Activated CD4-positive, alpha-beta T cell treated with anti-CD3 and anti-CD28 coated beads, Interleukin-2, amount 10 ng/mL, durations not matched to agents 24 days and 14 days (primary cell): ENCODE measurements around the gene ELAVL4. TPM values are rescaled to one million over a fixed set of nuclear protein-coding genes. Genes with fewer than 3 reads are reported as not detected.

Experiments
- DNase-seq: peaks from one replicate; pipeline ENCODE4 v3.0.0; 2022
- H3K27ac Mint-ChIP-seq: one replicate; pipeline ENCODE4 v1.8.0; 2022; ENCODE audit warnings: mild to moderate bottlenecking, mixed read lengths
- H3K27me3 Mint-ChIP-seq: one replicate; pipeline ENCODE4 v1.8.0; 2022; ENCODE audit warnings: mixed read lengths
- H3K36me3 Mint-ChIP-seq: one replicate; pipeline ENCODE4 v1.8.0; 2022; ENCODE audit warnings: low read depth, mild to moderate bottlenecking, mixed read lengths
- H3K4me1 Mint-ChIP-seq: one replicate; pipeline ENCODE4 v1.8.0; 2021; ENCODE audit warnings: mixed read lengths
- H3K4me3 Mint-ChIP-seq: one replicate; pipeline ENCODE4 v1.8.0; 2022; ENCODE audit warnings: mild to moderate bottlenecking, moderate library complexity, mixed read lengths
- H3K9me3 Mint-ChIP-seq: one replicate; pipeline ENCODE4 v1.8.0; 2021; ENCODE audit warnings: mixed read lengths
- intact Hi-C: fragments of 100-400 bp; cut with micrococcal nuclease; formaldehyde crosslinking; loops from one replicate; pipeline ENCODE4 v1.15.1; 2023
- total RNA-seq: library from RNA; stranded (reverse); gene quantifications from 2 replicates; pipeline ENCODE4 v1.2.3, GENCODE V29; 2022

The ELAVL4 gene
- total RNA-seq, 1 donor from 2014 or later, result not detected

DNA sequence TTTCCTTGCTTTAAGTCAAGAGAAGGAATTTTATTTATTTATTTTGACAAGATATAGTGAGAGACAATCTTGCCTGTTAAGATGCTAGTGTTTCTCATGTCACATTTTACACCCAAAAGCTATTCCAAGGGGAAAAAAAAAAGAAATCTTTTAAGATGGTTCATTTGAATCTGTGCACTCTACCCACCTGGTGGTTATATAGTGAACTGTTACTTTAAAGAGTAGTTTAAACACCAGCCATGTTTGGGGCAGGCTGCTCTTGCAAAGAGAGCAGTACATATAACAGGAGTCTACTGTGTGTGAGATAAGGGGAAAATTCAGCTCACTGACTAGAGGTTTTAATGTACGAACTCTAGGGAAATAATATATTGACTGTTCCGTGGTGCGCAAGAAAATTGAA lies 3.3 kb upstream of the ELAVL4 start:
- DNase-seq, result no peak
- no peaks in the 10 kb centered on the region for H3K36me3 Mint-ChIP-seq
- no peak overlapping the region for H3K27ac Mint-ChIP-seq
- no peak overlapping the region for H3K4me3 Mint-ChIP-seq
- peaks cover 10% of the 10 kb centered on the region for H3K4me1 Mint-ChIP-seq
- intact Hi-C loops, result no loop called here
- H3K27me3 Mint-ChIP-seq, result peaks cover 19% of the 10 kb centered on the region
- no peaks in the 10 kb centered on the region for H3K9me3 Mint-ChIP-seq

DNA sequence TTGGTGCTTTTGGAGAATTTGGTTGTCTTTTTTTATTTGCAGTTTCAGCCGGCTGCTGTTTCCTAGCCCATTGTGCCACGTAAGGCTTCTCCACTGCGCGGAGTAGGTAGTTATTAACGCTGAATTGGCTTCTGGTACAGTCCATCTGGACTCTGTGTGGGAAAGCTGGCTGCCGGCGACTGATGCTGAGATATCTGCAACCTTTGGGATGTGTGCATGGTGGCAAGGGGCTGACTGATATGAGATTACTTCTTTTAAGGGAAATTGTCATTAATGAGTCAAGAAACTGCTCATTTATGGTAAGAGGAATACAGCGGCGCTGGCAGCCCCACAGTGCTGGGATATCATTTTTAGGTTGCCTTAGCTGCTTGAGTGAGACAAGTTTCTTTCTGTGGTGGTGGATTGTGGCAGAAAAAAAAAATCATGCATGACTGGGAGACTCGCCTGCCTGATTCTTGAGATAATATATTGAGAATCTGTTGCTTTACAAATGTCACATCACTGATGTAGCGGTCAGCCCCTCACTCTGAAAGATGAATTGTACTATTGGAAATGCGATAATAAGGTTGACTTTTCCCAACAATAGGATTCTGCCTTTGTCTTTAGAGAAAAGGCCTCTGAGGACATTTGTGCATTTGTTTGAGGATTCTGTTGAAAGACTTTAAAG lies 2.5 kb upstream of the ELAVL4 start:
- DNase-seq, result no peak
- H3K27me3 Mint-ChIP-seq, result peaks cover 26% of the 10 kb centered on the region
- no peak overlapping the region for H3K4me3 Mint-ChIP-seq
- intact Hi-C loops, result no loop called here
- no peak overlapping the region for H3K27ac Mint-ChIP-seq
- H3K36me3 Mint-ChIP-seq, result no peaks in the 10 kb centered on the region
- H3K9me3 Mint-ChIP-seq, result no peaks in the 10 kb centered on the region
- peaks cover 10% of the 10 kb centered on the region for H3K4me1 Mint-ChIP-seq

DNA sequence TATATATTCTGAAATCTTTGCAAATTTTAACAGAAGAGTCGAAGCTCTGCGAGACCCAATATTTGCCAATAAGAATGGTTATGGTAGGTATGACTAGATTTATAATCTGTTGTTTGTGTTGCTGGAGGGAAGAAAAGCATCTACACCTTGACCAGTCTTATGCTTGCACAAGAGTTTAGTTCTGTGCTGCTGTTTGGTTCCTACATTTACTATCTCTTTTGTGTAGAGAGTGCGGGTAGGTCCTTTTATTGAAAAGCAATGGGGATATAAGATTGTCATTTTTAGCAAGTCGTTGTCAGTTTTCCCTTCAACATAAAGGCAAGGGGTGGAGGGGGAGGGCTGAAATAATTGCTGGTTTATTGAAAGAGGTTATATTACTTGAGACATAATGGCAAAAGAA lies 396 bp downstream of the ELAVL4 start:
- intact Hi-C loops, result no loop called here
- DNase-seq, result no peak
- H3K9me3 Mint-ChIP-seq, result no peaks in the 10 kb centered on the region
- H3K27me3 Mint-ChIP-seq, result peaks cover 34% of the 10 kb centered on the region
- H3K36me3 Mint-ChIP-seq, result no peaks in the 10 kb centered on the region
- no peak overlapping the region for H3K27ac Mint-ChIP-seq
- H3K4me3 Mint-ChIP-seq, result no peak overlapping the region
- peaks cover 10% of the 10 kb centered on the region for H3K4me1 Mint-ChIP-seq

DNA sequence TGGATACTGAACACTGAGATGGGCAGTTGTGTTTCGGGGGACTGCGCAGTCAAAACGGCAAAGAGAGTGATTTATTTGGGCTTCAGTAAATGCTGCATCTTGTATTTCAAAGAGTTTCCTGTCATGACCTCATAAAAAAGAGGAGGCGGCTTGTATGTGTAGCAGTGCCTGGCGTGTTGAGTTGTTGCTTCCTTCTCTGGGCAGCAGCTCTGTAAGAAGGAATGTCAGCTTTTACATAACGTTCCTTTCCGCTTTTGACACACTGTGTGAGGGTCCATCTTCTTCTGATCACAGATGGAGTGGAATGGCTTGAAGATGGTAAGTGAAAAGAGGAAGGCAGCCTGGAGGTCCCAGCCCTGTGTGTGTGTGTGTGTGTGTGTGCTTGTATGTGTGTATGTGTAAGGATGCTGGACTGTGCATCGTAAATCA lies 941 bp downstream of the ELAVL4 start:
- Mint-ChIP-seq H3K9me3 (no peaks in the 10 kb centered on the region), H3K27ac (no peak overlapping the region), H3K36me3 (no peaks in the 10 kb centered on the region), H3K4me1 (peaks cover 10% of the 10 kb centered on the region), H3K27me3 (peaks cover 34% of the 10 kb centered on the region), H3K4me3 (no peak overlapping the region)
- intact Hi-C loops, result no loop called here
- no peak for DNase-seq

DNA sequence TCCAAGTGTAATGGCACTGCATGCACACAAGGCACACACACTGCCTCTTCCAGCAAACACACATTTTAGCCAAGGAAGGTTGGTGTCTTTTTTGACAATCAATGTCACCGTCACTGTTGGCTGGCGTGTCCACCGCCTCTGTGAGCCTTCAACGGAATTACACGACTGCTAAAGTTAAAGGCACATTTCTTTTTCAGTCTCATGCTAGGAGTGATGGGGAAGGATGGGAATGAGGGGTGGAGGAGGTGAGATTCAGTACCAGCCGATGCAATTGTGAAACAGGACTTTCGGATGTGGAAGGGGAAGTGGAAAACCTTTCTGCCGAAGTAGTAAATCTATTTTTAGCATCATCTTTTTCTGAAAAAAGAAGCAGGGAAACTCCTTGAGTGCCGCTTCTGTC lies 1.4 kb downstream of the ELAVL4 start:
- Mint-ChIP-seq H3K9me3 (no peaks in the 10 kb centered on the region), H3K4me3 (no peak overlapping the region), H3K27me3 (peaks cover 34% of the 10 kb centered on the region), H3K27ac (no peak overlapping the region), H3K36me3 (no peaks in the 10 kb centered on the region), H3K4me1 (peaks cover 10% of the 10 kb centered on the region)
- DNase-seq, result no peak
- intact Hi-C loops, result no loop called here

GRCh38 chr1:50110656-50111055 lies 1.9 kb downstream of the ELAVL4 start:
- Mint-ChIP-seq H3K27ac (no peak overlapping the region), H3K4me1 (peaks cover 10% of the 10 kb centered on the region), H3K4me3 (no peak overlapping the region), H3K36me3 (no peaks in the 10 kb centered on the region), H3K27me3 (peaks cover 34% of the 10 kb centered on the region), H3K9me3 (no peaks in the 10 kb centered on the region)
- DNase-seq, result no peak
- intact Hi-C loops, result no loop called here

DNA sequence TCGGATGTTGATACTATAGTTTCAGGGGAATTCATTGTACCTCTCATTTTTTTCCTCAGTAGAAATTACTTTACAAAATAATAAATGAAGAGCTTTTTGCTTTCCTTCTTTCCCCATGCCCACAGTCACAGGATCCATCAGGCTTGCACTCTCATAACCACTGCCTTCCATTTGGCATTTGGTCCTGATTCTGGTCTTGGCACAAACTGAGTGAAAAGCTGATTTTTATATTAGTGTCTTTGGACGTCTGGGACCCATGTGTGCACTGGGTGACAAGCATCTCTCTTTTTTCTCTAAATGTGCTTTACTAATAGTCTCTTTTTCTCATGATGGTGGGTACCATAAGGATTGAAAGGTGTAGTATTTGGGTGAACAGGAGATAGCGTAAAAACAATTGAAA lies 2.8 kb downstream of the ELAVL4 start:
- intact Hi-C loops, result no loop called here
- no peak for DNase-seq
- Mint-ChIP-seq H3K27me3 (peaks cover 36% of the 10 kb centered on the region), H3K36me3 (no peaks in the 10 kb centered on the region), H3K9me3 (no peaks in the 10 kb centered on the region), H3K4me3 (no peak overlapping the region), H3K27ac (no peak overlapping the region), H3K4me1 (peaks cover 10% of the 10 kb centered on the region)

GRCh38 chr1:50112193-50112592 lies 3.5 kb downstream of the ELAVL4 start:
- peaks cover 35% of the 10 kb centered on the region for H3K27me3 Mint-ChIP-seq
- DNase-seq, result no peak
- no peaks in the 10 kb centered on the region for H3K36me3 Mint-ChIP-seq
- no peak overlapping the region for H3K4me3 Mint-ChIP-seq
- peaks cover 10% of the 10 kb centered on the region for H3K4me1 Mint-ChIP-seq
- H3K27ac Mint-ChIP-seq, result no peak overlapping the region
- intact Hi-C loops, result no loop called here
- H3K9me3 Mint-ChIP-seq, result no peaks in the 10 kb centered on the region

- DNase-seq, result no peak
- H3K36me3 Mint-ChIP-seq, result no peaks in the 10 kb centered on the region
- H3K9me3 Mint-ChIP-seq, result no peaks in the 10 kb centered on the region
- intact Hi-C loops, result no loop called here
- no peaks in the 10 kb centered on the region for H3K4me1 Mint-ChIP-seq
- H3K27ac Mint-ChIP-seq, result no peak overlapping the region
- H3K4me3 Mint-ChIP-seq, result no peak overlapping the region
- H3K27me3 Mint-ChIP-seq, result peaks cover 2% of the 10 kb centered on the region
These were observed 14.4 kb downstream of the ELAVL4 start for GRCh38 chr1:50123071-50123470.

- DNase-seq, result no peak
- H3K4me3 Mint-ChIP-seq, result no peak overlapping the region
- no peaks in the 10 kb centered on the region for H3K36me3 Mint-ChIP-seq
- no peaks in the 10 kb centered on the region for H3K4me1 Mint-ChIP-seq
- no peaks in the 10 kb centered on the region for H3K9me3 Mint-ChIP-seq
- intact Hi-C loops, result no loop called here
- H3K27ac Mint-ChIP-seq, result no peak overlapping the region
- H3K27me3 Mint-ChIP-seq, result peaks cover 2% of the 10 kb centered on the region
These were observed 18.4 kb downstream of the ELAVL4 start for GRCh38 chr1:50126927-50127715.

- intact Hi-C loops, result no loop called here
- H3K27ac Mint-ChIP-seq, result no peak overlapping the region
- H3K4me1 Mint-ChIP-seq, result no peaks in the 10 kb centered on the region
- H3K9me3 Mint-ChIP-seq, result no peaks in the 10 kb centered on the region
- no peak overlapping the region for H3K4me3 Mint-ChIP-seq
- peaks cover 2% of the 10 kb centered on the region for H3K27me3 Mint-ChIP-seq
- no peaks in the 10 kb centered on the region for H3K36me3 Mint-ChIP-seq
- no peak for DNase-seq
These were observed 20.5 kb downstream of the ELAVL4 start for GRCh38 chr1:50129201-50129600.

GRCh38 chr1:50132347-50132894 lies 23.7 kb downstream of the ELAVL4 start:
- Mint-ChIP-seq H3K27ac (no peak overlapping the region), H3K27me3 (peaks cover 2% of the 10 kb centered on the region), H3K4me1 (no peaks in the 10 kb centered on the region), H3K4me3 (no peak overlapping the region), H3K36me3 (no peaks in the 10 kb centered on the region), H3K9me3 (no peaks in the 10 kb centered on the region)
- DNase-seq, result no peak
- intact Hi-C loops, result no loop called here

DNA sequence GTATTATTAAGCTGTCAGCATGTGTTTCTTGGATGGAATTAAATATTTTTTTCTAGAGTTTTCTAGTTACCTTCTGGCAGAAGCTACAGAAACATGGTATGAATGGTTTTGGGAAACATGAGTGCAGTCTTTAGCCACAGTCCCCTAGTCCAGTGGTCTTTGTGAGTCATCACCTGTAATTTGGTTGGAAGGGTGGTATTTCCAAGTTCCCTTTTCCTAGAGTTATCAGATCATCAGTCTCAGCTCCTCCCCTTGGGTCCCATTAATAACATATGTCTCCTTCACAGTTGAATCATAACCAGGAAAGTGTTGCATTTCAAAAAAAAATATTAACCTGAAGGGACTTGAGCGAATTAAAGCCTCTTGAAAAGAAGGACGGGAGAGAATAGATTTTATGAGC lies 27.0 kb downstream of the ELAVL4 start:
- no peak for DNase-seq
- H3K27ac Mint-ChIP-seq, result no peak overlapping the region
- H3K9me3 Mint-ChIP-seq, result no peaks in the 10 kb centered on the region
- H3K4me1 Mint-ChIP-seq, result no peaks in the 10 kb centered on the region
- H3K27me3 Mint-ChIP-seq, result peaks cover 2% of the 10 kb centered on the region
- intact Hi-C loops, result no loop called here
- no peak overlapping the region for H3K4me3 Mint-ChIP-seq
- no peaks in the 10 kb centered on the region for H3K36me3 Mint-ChIP-seq

GRCh38 chr1:50139339-50140181 lies 30.8 kb downstream of the ELAVL4 start:
- no peaks in the 10 kb centered on the region for H3K9me3 Mint-ChIP-seq
- no peak overlapping the region for H3K27ac Mint-ChIP-seq
- intact Hi-C loops, result no loop called here

More at GRCh38 chr1:50139339-50140181, 30.8 kb downstream of the ELAVL4 start:
- no peak for DNase-seq
- no peaks in the 10 kb centered on the region for H3K4me1 Mint-ChIP-seq
- peaks cover 2% of the 10 kb centered on the region for H3K27me3 Mint-ChIP-seq
- no peak overlapping the region for H3K4me3 Mint-ChIP-seq
- H3K36me3 Mint-ChIP-seq, result no peaks in the 10 kb centered on the region
